Measurements from ENCODE around the gene DEF6.

Gene DEF6, protein sequence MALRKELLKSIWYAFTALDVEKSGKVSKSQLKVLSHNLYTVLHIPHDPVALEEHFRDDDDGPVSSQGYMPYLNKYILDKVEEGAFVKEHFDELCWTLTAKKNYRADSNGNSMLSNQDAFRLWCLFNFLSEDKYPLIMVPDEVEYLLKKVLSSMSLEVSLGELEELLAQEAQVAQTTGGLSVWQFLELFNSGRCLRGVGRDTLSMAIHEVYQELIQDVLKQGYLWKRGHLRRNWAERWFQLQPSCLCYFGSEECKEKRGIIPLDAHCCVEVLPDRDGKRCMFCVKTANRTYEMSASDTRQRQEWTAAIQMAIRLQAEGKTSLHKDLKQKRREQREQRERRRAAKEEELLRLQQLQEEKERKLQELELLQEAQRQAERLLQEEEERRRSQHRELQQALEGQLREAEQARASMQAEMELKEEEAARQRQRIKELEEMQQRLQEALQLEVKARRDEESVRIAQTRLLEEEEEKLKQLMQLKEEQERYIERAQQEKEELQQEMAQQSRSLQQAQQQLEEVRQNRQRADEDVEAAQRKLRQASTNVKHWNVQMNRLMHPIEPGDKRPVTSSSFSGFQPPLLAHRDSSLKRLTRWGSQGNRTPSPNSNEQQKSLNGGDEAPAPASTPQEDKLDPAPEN
- 236 to 320 reads per million in 2 donors for total RNA-seq

DNA sequence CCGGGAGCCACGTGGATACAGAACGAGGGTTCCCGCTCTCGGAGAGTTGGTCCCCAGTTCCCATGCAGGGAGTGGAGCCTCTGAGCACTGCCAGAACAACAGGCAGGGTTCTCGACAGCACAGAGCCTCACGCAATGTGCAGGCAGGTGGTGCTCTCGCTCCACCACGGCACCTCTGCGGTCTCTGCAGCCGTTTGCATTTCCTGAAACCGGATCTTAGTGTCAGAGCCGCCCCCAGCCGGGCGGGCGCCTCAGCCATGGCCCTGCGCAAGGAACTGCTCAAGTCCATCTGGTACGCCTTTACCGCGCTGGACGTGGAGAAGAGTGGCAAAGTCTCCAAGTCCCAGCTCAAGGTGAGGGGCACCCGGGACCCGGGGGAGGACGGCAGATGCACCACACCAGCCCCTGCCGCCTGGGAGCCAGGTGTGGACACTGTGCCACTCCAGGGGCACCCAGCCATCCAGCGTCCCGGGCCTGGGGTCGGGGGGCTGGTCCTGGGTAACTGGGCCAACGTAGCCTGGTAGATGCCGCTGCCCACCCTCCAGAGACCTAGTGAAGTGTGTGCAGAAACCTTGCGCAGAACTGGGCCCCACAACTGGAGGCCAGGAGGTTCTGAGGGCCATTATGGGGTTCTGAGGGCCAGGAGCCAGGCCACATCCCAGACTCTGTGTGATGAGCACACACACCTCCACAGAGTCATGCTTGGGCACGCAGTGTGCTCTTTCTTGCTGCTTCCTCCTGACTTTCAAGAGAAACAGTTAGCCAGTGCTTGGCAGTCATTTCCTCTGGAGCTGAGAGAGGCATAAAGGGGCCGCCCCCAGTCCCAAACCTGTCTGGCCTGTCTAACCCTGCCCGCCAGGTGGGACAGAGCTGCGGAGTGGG lies at the start of gene DEF6:
DEF6 (plus strand) TSS at position 218 of the 881 bp plus-strand sequence; CDS start at position 257, 39 bp downstream.
- DNase-seq, result peak; percentile 79

DNA sequence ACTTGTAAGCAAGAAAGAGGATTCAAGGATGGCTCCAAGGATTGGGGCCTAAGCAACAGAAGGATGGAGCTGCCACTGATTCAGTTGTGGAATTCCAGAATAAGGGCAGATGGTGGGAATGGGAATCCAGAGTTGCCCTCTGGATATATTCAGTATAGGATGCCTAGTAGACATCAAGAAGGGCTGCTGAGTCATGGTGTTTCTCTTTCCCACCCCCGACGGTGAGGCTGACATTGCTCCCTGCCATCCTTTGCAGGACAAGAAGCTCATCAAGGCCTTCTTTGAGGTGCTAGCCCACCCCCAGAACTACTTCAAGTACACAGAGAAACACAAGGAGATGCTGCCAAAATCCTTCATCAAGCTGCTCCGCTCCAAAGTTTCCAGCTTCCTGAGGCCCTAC lies 49.3 kb upstream of the DEF6 start:
- DNase-seq, result no peak

DNA sequence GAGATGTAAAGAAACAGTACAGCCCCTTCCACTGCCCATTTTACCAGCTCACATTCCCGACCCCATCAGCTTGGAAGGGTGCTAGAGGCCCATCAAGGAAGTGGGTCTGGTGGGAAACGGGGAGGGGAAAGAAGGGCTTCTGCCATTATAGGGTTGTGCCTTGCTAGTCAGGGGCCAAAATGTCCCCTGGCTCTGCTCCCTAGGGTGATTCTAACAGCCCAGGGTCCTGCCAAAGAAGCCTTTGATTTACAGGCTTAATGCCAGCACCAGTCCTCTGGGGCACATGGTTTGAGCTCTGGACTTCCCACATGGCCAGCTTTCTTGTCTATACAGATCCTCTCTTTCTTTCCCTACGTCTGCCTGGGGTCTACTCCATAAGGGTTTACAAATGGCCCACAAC lies 48.7 kb upstream of the DEF6 start:
- no peak for DNase-seq

DNA sequence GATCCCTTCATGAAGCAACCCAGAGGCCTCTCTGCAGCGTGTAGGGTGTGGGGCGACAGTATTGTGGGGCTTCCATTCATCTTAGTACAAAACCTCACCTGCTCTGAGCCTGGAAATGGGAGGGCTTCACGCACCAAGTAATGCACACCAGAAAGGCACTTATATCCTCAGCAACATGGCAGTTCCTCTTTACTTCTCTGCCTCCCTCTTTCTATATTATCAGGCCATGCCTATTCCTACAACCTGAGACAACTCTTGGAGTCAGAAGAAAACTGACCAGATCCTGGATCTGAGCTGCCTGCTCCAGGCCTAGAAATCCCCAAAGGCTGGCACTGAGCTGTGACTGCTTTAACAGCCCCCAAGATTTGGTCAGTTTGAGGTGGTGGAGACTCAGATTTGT lies 45.7 kb upstream of the DEF6 start:
- DNase-seq, result no peak

DNA sequence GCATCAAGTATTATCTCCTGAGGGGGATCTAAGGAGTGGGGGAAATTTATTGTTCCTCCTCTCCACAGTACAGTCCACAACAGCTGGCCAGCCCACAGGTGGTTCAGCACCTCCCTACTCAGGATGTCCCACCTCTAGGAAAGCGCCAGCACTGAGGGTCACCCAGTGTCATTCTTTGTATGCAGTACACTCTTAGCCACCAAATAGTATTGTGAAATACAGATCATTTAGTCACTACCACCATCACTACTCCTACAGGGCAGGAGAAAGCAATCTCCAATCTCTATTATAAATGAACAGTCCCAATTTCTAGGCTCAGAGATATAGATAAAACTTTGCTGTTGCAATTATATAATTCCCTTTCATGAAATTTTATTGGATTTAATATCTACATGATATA lies 44.4 kb upstream of the DEF6 start:
- no peak for DNase-seq

DNA sequence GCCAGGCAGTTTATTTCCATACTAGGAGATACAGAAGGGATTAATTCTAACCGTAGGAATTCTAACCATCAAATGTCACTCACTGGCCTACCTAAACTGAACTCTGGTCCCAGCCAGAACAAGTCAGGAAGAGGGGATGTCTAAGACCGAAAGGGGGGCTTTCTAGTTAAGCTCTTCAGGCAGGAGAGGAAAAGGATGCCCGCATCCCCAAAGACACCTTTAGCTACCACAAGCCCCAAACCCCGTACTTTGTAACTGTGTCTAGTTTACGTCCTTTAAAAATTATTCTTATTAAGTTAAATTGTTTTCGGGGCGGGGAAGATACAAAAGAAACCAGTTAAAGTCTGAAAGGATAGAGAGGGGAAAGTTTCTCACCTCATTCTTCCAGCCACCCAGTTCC lies 39.3 kb upstream of the DEF6 start:
- no peak for DNase-seq

DNA sequence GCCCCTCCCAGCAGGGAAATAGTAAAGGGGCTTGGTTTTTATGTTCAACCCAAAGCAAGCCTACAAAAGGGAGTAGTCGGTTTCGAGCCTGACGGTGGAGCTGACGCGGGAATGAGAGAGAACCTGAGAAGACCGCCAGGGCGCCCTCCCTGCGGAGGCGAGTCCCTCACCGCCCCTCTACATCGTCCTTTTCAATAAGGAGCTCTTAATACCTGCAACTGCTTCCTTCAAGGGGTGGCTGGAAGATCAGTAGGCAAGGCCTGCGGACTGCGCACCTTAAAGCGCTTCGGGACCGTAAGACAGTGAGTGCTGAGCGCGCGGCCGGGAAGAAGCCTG lies 38.8 kb upstream of the DEF6 start:
- DNase-seq, result no peak

DNA sequence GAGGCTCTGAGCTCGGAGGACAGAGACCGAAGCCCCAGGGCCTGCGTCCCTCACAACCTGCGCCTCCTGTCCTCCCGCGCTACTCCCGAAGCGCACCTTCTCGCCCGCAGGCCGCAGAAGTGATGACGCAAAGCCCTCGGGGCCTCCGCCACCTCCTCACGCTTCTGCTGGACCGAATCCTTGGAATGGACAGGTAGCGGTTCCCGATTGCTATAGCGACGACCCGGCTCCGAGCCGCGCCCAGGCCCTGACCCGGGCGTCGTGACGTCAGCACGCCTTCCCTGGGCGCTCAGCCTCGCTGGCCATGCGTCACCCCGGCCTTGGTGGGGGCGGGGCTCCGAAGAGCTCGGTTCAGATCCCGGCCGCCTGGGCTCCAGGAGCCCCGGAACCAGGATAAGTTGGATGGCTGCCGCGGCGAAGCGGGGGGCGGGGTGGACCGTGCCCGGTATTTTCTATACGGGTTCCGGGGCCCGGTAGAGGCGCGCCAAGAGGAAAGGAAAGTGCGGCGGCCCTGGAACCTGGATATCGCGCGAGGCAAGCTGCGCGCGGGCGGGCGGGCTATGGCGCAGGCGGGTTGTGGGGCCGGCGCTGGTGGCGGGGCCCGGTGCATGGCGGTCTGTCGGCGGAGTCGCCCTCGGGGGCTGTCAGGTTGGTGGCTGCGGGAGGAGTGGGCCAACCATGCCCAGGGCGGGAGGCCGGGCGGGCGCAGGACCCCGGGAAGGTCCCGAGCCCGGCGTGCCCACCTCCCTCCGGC lies 38.2 kb upstream of the DEF6 start, which contains the start of gene ZNF76:
ZNF76 (plus strand) TSS at position 542 of the 754 bp plus-strand sequence. CDS start 21,417 bp downstream, outside the sequence.
- DNase-seq, result peak; percentile 92

DNA sequence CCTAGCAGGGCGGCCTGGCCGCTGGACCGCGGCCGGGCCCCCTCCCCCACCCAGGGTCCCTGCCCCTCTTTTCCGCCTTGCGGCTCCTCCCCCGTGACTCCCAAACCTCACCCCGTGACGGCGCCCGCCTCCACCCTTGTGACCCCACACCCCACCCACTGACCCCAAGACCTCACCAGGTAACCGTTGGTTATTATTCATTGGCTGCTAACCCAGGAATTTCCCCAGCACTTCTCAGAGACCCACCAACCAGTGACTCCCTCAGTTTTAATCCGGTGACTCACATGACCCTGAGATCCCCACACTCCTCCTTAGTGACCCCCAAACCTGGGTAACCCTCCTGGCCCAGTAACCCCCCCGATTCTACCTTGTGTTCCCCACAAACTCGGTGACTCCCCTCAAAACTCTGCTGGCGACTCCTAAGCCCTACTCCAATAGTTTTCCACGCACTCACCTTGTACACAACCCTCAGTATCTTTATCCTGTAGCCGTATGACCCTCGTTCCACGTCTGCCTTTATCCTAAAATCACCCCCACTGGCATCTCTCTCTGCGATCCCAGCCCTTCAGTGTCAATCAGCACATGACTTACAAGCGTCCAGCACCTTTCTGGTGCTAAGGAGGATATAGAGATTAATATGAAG lies 37.5 kb upstream of the DEF6 start:
- peak; percentile 82 for DNase-seq

DNA sequence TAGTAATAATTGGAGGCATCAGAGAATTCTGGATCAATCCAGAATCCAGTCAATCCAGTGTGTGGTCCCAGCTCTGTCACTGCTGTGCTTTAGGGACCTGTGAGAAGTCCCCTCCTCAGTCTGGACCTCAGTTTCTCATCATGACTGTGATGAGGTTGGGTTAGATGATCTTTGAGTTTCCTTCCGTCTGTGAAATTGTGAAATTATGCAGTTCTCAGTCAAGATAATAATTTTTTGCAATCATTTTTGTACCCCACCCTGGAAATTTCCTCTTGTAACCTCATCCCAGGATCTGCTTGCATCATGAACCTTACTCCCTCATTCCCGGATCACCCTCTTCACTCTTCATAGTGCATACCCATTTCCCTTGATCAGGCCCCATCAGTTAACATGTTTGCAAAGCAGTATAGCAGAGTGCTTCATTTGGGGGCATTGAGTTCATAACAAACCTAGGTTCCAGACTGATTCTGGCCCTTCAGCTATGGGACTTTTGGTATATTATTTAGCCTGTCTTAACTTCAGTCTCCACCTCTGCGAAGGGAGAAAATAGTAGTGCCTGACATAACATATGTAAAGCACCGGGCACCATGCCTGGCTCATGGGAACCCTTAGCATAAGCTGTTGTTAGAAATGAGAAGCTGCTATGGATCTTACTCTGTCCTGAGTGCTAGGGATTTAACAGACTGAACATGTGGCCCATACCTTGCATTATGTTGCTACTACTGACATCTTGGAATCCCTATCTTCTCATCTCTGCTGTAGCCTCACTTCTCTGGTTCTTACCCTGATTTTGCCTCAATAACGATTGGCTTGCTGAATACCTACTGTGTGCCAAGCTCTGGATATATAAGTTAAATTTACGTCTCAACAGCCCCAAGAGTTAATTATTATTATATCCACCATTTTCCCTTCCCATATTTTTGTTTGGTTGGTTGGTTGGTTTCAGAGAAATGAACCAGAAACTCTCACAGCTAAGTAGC lies 36.7 kb upstream of the DEF6 start:
- no peak for DNase-seq

DNA sequence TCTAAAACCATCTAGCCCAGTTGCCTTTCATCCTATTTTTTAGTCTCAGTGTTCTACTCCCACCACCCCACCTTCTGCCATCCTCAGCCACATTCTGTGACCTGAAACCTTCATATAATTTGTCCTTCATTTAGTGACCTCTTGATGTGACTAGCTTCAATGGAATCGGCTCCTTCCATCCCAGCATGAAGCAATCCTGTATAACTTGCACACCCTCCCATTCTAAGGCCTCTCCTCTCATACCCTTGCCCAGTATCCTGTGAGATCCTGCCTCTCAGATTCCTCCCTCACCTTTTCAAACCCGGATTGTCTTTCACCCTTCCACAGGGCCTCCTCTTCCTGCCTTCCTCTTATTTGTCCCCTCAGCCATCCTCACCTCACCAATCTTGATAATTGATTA lies 35.0 kb upstream of the DEF6 start:
- no peak for DNase-seq

DNA sequence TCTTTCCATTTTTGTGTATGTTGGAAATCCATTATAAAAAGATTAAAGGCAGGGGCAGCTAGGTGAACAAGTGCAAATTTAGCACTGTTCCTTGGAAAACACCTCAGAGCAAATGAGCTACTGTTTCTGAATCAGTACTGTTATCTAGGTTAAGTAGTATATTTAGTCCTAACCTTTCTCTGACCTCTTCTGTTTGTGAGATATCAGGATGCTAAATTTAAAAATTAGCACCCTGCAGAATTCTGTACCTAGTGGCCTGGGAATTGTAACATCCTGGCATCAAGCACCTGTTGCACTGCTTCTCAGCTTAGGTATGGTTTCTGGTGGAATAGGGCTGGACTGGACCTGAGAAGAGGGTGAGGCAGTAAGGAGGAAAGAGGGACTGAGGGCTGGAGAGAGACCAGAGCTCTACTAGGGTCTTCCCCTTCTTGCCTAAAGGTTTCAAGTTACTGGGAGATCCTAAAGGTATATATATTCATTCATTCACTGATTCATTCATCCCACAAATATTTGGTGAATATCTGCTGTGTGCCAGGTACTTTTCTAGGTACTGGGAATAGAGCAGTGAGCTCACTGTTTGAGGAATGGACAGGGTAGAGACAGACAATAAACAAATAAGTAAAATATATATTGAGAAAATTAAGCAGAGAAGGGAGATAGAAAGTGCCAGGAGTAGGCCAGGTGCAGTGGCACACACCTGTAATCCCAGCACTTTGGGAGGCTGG lies 32.9 kb upstream of the DEF6 start:
- no peak for DNase-seq

DNA sequence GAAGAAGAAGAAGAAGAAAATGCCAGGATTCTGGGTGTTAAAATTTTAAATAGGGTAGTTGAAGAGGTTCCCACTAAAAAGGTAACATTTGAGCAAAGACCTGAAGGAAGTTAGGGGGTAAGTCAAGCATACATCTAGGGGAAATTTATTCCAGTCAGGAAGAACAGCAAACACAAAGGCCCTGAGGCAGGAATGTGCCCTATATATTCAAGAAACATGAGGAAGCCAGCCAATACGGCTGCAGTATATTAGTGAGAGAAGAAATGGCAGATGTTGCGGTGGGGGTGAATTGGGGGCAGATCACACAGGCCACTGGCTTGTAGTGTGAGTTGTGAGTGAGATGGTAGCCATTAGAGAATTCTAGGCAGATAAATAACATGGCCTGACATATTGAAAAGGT lies 32.1 kb upstream of the DEF6 start:
- DNase-seq, result no peak

DNA sequence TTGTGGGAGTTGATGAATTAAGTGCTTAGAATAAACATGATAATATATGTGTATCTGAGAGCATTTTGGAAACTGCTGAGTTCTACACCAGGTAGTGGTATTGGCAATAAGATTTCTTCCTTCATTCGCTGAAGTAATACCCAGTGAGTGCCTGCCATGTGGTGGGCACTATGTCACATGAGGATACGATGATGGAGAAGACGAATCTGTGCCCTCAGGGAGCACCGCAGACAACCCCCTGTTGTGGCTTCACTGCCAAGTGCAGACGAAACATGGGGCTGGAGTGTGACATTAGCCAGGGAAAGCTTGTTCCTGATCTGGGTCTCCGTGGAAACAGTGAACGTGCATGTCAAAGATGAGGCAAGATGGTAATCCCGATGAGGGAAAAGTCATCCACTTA lies 30.2 kb upstream of the DEF6 start:
- DNase-seq, result no peak

DNA sequence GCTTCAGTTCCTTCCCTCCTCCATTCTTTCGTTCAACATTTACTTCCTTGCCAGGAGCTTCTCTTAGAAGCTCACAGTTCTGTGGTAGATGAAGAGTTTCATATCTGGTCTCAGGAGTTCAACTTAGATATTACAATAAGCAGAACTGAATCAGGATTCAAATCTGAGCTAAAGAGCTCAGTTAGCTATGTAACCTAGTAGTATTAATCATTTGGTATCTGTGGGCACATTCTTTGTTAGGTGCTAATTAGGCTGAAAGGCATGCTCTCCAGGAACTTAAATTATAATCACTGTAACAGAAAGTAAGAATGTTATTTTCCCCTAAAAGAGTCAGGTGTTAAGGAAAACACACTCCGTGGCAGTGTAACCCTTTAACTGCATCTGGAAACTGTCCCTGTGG lies 29.7 kb upstream of the DEF6 start:
- no peak for DNase-seq

DNA sequence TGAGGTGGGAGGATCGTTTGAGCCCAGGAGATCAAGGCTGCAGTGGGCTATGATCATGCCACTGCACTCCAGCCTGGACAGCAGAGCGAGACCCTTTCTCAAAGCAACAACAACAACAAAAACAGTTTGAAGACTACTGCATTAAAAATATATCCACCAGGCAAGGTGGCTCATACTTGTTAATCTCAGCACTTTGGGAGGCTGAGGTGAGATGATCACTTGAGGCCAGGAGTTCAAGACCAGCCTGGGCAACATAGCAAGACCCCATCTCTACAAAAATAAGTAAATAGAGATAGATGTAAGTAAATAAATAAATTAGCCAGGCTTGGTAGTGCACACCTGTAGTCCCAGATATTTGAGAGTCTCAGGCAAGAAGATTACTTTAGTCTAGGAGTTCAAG lies 25.6 kb upstream of the DEF6 start:
- DNase-seq, result no peak

DNA sequence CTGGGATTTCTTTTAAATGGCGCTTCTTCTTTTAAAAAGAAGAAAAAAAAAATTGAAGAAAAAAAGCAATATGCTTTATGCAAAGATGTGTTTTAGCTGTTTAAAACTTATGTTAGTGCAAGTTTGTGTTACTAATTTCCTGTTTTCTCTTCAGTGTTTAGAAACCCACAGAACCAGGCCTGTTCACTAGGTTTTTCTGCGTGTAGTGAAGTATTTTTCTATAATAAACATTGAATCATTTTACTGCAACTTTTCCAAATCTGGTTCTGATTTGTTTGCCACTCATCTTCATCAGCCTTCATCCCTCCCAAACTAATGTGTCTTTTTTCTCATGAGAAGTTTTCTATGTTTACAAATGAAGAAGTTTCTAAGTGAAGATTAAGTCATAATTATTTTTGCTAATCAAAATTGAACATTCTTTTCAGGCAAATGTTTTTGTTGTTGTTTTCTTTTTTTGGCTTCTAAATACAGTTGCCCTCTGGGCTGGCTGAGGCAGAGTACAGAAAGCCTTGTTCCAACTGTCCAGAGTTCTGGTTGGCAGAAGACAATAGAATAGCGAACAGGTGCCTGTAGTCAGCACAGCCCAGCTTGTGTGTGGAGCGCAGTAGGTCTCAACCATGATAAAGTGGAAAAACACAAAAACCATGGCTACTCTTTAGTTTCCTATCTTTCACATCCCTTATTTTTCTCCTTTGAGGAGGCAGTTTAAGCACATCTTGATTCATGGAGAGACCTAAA lies 23.6 kb upstream of the DEF6 start:
- no peak for DNase-seq

DNA sequence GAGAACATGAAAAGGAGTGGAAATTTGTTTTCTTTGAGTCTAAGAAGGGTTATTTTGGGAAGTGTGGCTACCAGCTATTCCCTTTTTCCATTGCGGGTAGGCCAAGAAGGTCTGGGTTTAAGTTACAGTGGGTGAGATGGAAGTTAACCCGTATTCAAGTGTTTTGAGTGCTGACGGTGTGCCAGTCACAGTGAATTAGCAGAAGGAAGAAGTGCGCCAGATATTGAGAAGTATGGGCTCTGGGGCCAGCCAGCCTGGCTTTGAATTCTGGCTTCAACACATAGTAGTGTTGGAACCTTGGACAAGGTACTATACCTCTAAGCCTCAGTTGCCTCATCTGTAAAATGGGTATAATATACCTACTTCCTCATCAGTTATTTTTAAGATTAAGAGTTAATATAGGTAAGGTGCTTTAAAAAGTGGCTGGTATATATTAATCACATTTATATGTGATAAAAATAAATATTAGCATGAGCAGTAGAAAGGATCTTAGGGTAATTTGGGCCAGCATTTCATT lies 21.8 kb upstream of the DEF6 start:
- no peak for DNase-seq

DNA sequence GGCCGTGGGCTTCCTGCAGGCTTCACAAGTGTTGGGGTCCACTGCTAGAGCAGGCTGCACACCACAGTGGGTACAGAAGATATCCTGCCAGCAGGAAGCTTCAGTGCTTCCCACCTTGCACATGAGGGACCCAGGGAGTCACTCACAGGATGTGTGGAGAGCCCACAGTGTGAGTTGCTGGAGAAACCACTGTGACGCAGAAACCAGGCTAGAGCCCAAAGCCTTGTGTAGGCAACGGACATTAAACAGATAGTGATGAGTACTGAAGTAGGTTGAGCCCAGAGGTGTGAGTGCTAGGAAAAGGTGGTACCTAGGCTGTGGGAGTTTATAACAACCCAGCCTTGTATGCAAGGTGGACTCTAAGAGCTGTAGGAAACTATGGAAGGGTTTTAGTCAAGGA lies 18.9 kb upstream of the DEF6 start:
- DNase-seq, result no peak

Data from T-helper 9 cell (primary cell).